Osteoblast (primary cell): ENCODE results near the gene TSPAN5. TPM values are rescaled to one million over a fixed set of nuclear protein-coding genes. Genes with fewer than 3 reads are reported as not detected.
A peak's percentile ranks its signal among the peaks of the same experiment; 100 is the strongest.
"Not testable (repeated sequence)": the region's sequence is repeated elsewhere in the genome, so short reads cannot be mapped to it uniquely, and the experiment has no call there.

ENCODE experiments used
- DNase-seq: peaks from one replicate; pipeline ENCODE4 v3.0.0; 2011; ENCODE audit warnings: low spot score, mixed read lengths; ENCODE audit not compliant: insufficient read length; ENCODE audit errors: missing footprints
- H2AFZ ChIP-seq: 2 replicates; pipeline ENCODE4 v1.6.0; 2011; ENCODE audit warnings: mild to moderate bottlenecking, low read length
- H3K27ac ChIP-seq: 2 replicates; pipeline ENCODE4 v1.5.1; 2011; ENCODE audit warnings: mild to moderate bottlenecking, low read depth, low read length, moderate library complexity
- H3K27me3 ChIP-seq: 2 replicates; pipeline ENCODE4 v1.6.0; 2012; ENCODE audit warnings: mild to moderate bottlenecking, control low read depth, inconsistent platforms, low read length, moderate library complexity; ENCODE audit not compliant: insufficient read depth
- H3K36me3 ChIP-seq: 2 replicates; pipeline ENCODE4 v1.5.1; 2011; ENCODE audit warnings: mild to moderate bottlenecking, low read length, control low read depth, moderate library complexity; ENCODE audit not compliant: insufficient read depth
- H3K4me1 ChIP-seq: 2 replicates; pipeline ENCODE4 v1.5.1; 2011; ENCODE audit warnings: mild to moderate bottlenecking, low read length, control low read depth, moderate library complexity; ENCODE audit not compliant: insufficient read depth
- H3K4me2 ChIP-seq: 2 replicates; pipeline ENCODE4 v1.6.0; 2011; ENCODE audit warnings: mild to moderate bottlenecking, low read length; ENCODE audit not compliant: insufficient read depth
- H3K4me3 ChIP-seq: fragments of 200-600 bp; sonication (generic); 3 replicates; pipeline ENCODE4 v1.5.1; 2012; ENCODE audit warnings: mild to moderate bottlenecking, low read length, inconsistent platforms; ENCODE audit not compliant: insufficient read depth
- H3K79me2 ChIP-seq: 2 replicates; pipeline ENCODE4 v1.6.0; 2012; ENCODE audit warnings: mild to moderate bottlenecking, low read length, control low read depth, inconsistent platforms; ENCODE audit not compliant: insufficient read depth
- H3K9me3 ChIP-seq: 2 replicates; pipeline ENCODE4 v1.5.1; 2011; ENCODE audit warnings: low read depth, low read length, control low read depth
- H4K20me1 ChIP-seq: 2 replicates; pipeline ENCODE4 v1.6.0; 2012; ENCODE audit warnings: mild to moderate bottlenecking, low read length, control low read depth; ENCODE audit not compliant: insufficient read depth
- total RNA-seq: library from RNA; depleted of rRNA; stranded (reverse); fragments of >200 nt; gene quantifications from 2 replicates; pipeline ENCODE4 v1.2.3, GENCODE V29; 2012
- TF ChIP-seq, protein P1 (sequence below): IDR thresholded peaks from 2 replicates; pipeline ENCODE4 v1.5.1; 2011; ENCODE audit warnings: mild to moderate bottlenecking, low read depth, low read length, moderate library complexity; ENCODE audit errors: extremely low read depth

The TSPAN5 gene
- total RNA-seq, 1 donor, result 36.9 TPM

- H4K20me1 ChIP-seq, result no peaks in the 10 kb centered on the region
- TF ChIP-seq, protein P1, sequence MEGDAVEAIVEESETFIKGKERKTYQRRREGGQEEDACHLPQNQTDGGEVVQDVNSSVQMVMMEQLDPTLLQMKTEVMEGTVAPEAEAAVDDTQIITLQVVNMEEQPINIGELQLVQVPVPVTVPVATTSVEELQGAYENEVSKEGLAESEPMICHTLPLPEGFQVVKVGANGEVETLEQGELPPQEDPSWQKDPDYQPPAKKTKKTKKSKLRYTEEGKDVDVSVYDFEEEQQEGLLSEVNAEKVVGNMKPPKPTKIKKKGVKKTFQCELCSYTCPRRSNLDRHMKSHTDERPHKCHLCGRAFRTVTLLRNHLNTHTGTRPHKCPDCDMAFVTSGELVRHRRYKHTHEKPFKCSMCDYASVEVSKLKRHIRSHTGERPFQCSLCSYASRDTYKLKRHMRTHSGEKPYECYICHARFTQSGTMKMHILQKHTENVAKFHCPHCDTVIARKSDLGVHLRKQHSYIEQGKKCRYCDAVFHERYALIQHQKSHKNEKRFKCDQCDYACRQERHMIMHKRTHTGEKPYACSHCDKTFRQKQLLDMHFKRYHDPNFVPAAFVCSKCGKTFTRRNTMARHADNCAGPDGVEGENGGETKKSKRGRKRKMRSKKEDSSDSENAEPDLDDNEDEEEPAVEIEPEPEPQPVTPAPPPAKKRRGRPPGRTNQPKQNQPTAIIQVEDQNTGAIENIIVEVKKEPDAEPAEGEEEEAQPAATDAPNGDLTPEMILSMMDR, result no peak
- H3K27ac ChIP-seq, result peak overlapping the region; percentile 78
- peaks cover 34% of the 10 kb centered on the region for H3K4me1 ChIP-seq
- no peaks in the 10 kb centered on the region for H3K79me2 ChIP-seq
- H3K27me3 ChIP-seq, result no peaks in the 10 kb centered on the region
- no peak overlapping the region for H3K4me3 ChIP-seq
- no peak overlapping the region for H2AFZ ChIP-seq
- no peak for DNase-seq
- H3K4me2 ChIP-seq, result peak overlapping the region; percentile 89
- H3K9me3 ChIP-seq, result no peaks in the 10 kb centered on the region
- peaks cover 7% of the 10 kb centered on the region for H3K36me3 ChIP-seq
Observed at GRCh38 chr4:98466868-98467599, 191.4 kb downstream of the TSPAN5 start.

DNA sequence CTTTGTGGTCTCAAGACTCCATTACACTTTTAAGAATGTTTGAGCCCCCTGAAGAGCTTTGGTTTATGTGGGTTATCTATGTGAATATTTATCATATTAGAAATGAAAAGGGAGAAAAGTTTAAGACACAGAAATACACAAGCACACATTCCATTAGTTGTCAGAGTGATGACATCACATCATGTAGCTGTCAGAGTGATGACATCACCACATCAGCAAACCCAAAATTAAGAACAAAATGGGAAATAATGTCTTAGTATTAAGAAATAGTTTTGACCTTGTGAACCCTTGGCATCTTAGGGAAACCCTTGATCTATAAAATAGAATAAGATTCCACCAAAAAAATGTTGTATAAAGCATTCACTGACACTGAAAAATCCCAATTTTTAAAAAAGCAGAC lies 195.9 kb downstream of the TSPAN5 start:
- Histone ChIP-seq H3K4me1 (no peaks in the 10 kb centered on the region), H3K36me3 (no peaks in the 10 kb centered on the region), H3K4me2 (no peak overlapping the region), H2AFZ (no peak overlapping the region), H3K9me3 (no peaks in the 10 kb centered on the region), H3K27me3 (no peaks in the 10 kb centered on the region), H3K27ac (no peak overlapping the region), H3K79me2 (no peaks in the 10 kb centered on the region), H4K20me1 (no peaks in the 10 kb centered on the region), H3K4me3 (no peak overlapping the region)
- DNase-seq, result no peak
- TF ChIP-seq, protein P1, result no peak

DNA sequence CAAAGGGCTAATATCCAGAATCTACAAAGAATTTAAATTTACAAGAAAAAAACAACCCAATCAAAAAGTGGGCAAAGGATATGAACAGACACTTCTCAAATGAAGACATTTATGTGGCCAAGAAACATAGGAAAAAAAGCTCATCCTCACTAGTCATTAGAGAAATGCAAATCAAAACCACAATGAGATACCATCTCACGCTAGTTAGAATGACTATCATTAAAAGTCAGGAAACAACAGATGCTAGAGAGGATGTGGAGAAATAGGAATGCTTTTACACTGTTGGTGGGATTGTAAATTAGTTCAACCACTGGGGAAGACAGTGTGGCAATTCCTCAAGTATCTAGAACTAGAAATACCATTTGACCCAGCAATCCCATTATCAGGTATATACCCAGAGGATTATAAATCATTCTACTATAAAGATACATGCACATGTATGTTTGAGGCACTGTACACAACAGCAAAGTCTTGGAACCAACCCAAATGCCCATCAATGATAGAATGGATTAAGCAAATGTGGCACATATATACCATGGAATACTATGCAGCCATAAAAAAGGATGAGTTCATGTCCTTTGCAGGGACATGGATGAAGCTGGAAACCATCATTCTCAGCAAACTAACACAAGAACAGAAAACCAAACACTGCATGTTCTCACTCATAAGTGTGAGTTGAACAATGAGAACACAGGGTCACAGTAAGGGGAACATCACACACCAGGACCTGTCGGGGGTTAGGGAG lies 197.1 kb downstream of the TSPAN5 start:
- H3K4me2 ChIP-seq, H3K9me3 ChIP-seq, H4K20me1 ChIP-seq, H2AFZ ChIP-seq, H3K4me3 ChIP-seq, H3K27me3 ChIP-seq, H3K27ac ChIP-seq, H3K36me3 ChIP-seq, H3K79me2 ChIP-seq, H3K4me1 ChIP-seq, DNase-seq: not testable (repeated sequence)

- H3K27me3 ChIP-seq, H3K4me2 ChIP-seq, H3K79me2 ChIP-seq, H3K4me1 ChIP-seq, H3K27ac ChIP-seq, DNase-seq, H3K4me3 ChIP-seq, H3K36me3 ChIP-seq, H2AFZ ChIP-seq, H3K9me3 ChIP-seq, H4K20me1 ChIP-seq: not testable (repeated sequence)
Observed at GRCh38 chr4:98457422-98457821, 201.0 kb downstream of the TSPAN5 start.

- no peak overlapping the region for H3K27ac ChIP-seq
- TF ChIP-seq, protein P1, result no peak
- no peaks in the 10 kb centered on the region for H3K36me3 ChIP-seq
- H3K4me3 ChIP-seq, result no peak overlapping the region
- H2AFZ ChIP-seq, result no peak overlapping the region
- H3K4me1 ChIP-seq, result no peaks in the 10 kb centered on the region
- H3K9me3 ChIP-seq, result no peaks in the 10 kb centered on the region
- DNase-seq, result peak; percentile 59
- no peaks in the 10 kb centered on the region for H4K20me1 ChIP-seq
- no peaks in the 10 kb centered on the region for H3K79me2 ChIP-seq
- no peak overlapping the region for H3K4me2 ChIP-seq
- no peaks in the 10 kb centered on the region for H3K27me3 ChIP-seq
Observed at GRCh38 chr4:98452091-98452490, 206.3 kb downstream of the TSPAN5 start.
